GM21515 (cell line): ENCODE measurements around the gene BMP2K.
A peak's percentile ranks its signal among the peaks of the same experiment; 100 is the strongest.

Experiments
- ATAC-seq: cut with Tn5 transposase; IDR thresholded peaks from one replicate; pipeline ENCODE4 v1.9.1; 2021; ENCODE audit not compliant: unreplicated experiment

BMP2K gene

DNA sequence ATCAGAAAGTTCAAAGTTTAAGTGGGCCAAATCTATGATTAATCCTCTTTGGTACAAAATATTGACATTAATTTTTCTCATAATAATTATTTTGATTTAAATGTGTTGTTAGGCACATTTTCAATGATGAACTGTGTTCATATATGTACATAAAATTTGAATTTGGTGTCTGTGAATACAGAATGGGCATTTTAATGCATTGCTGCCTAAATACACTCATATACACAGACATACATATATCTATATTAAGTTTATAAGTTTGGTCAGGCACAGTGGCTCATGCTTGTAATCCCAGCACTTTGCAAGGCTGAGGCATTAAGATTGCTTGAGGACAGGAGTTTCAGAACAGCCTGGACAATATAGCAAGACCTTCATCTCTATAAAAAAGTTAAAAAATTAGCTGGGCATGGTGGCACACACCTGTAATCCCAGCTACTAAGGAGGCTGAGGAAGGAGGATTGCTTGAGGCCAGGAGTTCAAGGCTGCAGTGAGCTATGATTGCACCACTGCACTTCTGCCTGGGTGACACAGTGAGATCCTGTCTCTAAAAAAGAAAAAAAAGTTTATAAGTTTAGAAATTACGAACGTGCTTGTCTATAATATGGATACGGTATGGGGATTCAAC is 12.3 kb upstream of the BMP2K start:
- no peak for ATAC-seq

DNA sequence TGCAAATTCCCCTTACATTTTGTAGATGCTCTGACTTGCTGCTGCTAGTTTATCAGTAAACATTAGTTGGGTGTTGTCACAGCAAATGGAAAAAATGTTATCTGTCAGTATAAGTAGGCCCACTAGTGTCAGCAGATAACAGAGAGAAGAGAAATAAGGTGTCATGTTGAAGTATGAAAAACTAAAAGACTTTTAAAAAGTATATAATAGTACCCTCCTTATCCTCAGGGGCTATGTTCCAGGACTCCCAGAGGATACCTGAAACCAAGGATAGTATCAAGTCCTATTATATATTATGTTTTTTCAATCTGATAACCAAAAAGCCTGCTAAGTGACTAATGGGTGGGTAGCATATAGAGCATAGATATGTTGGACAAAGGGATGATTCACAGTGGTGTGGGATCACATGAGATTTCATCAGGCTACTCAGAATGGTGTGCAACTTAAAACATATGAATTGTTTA is 11.6 kb upstream of the BMP2K start:
- no peak for ATAC-seq

DNA sequence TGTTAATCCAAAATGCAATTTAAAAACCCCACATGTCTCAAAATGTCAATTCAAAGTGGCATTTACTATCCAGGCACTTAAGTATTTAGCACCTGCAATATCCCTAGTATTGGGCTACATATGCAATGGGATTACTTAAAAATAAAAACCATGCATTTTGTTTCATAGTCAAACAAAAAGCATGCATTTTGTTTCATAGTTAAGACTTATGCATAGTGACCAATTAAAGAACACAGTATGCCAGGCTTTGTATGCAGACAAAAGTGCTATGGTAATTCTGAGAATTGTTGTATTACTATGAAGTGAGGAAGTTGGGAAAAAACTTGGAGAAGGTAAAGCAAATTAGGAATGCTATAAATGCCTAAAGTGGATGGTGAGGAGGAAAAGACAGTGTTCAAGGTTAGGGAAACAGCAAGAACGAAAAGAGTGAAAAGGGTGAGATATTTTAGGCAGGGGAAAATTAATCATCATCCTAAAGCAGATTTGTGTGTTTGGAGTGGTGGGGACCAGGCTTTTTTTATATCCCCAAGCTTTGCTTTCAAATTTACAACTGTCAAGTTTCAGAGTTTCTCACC is 10.6 kb upstream of the BMP2K start:
- ATAC-seq: no peak

DNA sequence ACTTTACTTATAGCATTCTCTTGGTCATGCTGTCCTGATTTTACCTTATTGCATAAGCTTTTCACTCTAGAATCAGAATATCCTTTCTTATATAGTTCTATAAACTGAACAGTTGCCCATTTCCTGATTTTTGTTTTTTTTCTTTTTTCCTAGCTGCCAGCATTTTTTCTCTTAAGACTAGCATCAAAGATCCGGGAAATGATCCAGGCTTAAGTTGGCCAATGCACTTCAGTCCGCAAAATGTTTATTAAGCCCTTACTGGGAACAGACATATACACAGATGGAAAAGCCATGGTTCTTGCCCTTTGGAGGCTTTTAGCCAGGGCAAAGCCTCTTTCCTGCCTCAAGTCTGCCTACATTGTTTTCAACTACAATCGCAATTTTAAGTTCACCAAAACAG is 10.1 kb upstream of the BMP2K start:
- ATAC-seq: no peak

DNA sequence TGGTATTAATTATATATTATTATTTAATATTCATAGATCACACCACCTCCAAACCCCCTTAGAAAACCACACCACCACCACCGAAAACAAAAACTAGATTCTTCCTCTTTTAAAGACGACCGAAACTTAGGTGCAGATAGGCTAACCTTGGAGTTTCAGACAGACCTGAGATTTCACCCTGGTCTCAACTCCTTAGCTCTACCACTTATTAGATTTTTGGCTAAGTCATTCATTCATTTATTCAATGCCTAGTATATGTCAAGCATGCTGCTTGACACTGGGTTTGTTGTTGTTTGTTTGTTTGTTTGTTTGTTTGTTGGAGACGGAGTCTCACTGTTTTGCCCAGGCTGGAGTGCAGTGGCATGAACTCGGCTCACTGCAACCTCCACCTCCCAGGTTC is 9.5 kb upstream of the BMP2K start:
- ATAC-seq: peak; percentile 95

DNA sequence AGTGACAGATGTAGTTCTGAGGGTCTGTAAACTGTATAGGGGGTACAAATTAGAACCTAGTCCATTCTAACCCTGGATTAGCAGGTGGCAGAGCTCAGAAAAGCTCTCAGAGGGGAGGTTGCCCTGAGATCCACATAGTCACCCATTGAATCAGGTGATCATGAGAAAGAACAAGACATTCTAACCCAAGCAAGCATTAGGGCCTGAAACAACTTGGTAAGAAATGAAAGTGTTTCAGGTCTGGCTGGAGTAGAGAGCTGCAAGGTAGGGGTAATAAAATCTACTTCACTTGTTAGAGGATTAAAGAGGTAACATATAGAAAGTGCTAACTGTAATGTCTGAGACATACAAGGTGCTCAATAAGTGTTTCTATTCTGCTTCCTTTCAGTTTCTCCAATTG is 8.8 kb upstream of the BMP2K start:
- peak; percentile 70 for ATAC-seq

DNA sequence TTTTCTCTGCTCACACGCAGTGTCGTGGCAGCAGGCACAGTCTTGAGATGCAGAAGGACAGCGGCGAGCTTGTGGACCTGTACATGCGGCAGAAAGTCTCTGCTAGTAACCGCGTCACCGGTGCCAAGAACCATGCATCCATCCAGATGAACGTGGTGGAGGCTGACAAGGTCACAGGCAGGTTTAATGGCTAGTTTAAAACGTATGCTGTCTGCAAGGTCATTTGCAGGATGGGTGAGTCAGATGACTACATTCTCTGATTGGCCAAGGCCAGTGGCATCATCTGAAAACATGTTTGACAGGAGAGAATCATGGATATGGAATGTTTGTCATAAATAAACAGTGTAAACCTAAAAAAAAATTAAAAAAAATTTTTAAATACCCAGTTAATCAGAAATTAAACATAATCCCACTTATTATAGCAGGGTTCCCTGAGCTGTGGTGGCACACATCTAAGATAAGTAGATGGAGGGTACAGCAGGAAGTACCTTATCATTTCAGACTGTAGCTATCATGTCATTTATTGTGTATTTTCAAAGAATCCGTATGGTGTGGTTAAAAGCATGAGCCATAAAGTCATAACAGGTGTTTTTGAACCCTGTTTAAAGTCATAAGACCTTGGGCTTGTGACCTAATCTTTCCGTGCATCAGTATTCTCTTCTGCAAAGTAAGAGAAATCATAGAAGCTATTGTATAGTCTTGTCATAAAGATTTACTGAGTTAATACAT is 7.5 kb upstream of the BMP2K start:
- no peak for ATAC-seq

DNA sequence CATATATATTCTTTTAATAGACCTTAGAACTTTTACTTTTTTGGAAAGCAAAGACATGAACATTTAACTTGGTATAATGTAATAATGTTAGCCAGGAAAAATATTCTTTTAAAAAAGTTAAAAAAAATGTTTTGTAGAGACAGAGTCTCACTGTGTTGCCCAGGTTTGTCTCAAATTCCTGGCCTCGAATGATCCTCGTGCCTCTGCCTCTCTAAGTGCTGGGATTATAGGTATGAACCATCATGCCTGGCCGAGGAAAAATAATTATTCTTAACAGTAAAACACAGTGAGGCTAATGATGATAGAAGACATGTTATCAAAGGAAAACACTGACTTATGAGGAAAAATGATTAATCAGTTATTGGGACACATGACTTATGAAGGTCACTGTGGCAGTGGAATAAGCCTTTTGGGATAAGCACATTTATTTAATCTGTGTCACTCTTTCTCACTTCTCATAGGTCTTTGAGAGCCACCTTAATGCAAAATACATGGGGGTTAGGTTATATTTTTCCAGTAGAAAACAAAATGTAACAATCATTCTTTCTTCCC is 6.0 kb upstream of the BMP2K start:
- ATAC-seq: no peak

DNA sequence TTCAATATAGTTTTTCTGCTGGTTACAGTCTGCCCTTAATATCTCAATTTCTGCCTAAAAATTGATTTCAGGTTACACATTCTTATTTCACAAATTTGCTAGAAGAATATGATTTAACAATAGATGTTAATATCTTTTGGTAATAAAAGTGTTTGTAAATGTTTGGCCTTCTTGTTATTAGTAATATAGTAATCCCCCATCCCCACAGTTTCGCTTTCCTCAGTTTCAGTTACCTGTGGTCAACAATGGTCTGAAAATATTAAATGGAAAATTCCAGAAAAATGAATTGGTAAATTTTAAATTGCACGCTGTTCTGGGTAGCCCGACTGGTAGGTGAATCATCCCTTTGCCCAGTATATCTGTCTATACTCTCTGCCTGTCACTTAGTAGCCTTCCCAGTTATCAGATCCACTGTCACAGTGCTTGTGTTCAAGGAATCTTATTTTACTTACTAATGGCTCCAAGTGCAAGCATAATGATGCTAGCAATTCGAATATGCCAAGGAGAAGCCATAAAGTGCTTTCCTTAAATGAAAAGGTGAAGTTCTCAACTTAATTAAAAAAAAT is 3.5 kb upstream of the BMP2K start:
- no peak for ATAC-seq

DNA sequence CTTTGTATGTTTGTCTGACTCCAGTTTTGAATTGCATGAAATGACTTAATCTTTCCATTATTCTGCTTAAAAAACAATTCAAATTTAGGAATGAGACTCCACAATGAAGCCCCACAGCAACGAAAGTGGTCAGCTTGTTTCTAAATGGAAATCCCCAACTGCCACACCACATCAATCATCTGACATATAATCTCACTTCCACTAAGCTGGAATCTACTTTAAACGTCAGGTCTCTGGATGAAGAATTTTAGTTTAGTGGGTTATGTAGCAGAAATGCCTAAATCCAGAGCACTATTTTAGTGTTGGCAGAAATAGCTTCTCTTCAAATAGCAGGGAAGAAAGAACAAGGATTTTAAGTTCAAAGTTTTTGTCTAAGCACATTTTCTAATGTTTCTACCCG is 1.7 kb upstream of the BMP2K start:
- ATAC-seq: no peak

DNA sequence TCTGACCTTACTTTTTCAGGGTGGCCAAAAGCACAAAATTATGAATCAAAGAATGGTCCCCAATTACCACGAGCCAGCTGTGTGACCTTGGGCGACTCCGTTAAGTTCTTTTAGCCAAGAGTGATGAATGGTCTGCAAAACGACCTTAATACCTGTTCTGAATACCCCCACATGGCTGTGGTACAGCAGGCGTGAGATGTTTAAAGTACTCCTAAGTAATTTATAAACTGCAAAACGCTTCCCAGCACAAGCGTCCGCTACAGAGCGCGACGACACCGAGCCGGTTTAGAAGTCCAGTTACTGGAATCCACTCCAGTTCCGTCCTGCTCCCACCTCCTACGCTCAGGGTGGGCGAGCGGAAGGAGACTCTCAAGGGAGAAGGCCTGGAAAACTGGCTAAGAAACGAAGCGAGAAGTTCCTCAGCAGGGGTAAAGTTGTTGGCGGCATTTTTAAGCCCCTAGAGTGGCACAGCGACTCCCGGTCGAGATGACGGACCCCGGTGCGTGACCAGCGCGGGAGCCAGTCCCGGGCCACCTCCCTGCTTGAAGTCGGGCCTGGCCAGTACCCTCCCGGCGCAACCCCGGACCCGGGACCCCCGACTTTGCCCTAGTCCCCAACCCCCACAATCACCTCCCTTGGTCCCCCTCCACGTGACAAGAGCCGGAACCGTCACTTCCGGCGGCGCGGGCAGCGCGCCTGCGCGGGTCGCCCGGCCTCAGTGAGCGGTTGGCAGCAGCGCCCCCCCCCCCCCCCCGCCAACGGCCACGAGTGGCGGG is 659 bp upstream of the BMP2K start:
- peak; percentile 55 for ATAC-seq

DNA sequence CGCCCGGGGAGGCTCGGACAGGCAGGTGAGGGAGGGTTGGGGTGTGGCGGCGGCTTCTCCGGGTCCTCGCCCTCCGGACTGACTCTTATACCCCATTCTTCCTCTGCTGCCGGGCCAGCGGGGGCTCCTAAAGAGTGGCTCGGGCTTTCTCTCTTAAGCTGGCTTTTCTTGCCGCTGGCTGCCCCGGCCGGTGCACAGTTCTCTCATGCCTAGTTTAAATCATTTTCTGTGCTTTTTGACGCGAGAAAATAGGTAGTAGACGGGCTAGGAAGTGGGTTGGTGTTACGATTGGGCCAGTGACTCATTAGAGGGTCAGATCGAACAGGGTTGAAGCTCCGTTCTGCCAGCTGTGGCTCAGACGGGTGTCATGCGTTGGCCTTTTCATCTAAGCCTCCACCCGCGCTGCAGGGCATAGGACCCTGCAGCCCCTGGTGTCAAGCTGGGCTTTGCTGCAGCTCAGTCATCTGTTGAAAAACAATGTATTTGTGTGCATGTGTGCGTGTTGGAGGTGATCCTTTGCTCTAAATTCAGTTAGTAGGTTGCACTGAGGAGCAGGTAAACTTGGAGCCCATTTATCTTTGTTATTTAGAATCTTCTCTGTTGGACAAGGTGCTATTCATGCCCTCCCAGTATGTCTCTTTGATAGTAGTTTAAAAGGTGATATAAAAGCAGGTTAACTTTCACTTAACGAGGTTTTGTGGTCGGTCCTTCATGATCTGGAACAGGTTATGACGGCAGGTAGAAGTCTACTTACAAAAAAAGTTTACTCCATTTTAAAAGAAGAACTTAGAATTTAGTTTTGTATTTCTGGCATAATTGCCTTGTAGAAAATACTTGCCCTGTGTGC is 802 bp downstream of the BMP2K start:
- peak; percentile 30 for ATAC-seq

DNA sequence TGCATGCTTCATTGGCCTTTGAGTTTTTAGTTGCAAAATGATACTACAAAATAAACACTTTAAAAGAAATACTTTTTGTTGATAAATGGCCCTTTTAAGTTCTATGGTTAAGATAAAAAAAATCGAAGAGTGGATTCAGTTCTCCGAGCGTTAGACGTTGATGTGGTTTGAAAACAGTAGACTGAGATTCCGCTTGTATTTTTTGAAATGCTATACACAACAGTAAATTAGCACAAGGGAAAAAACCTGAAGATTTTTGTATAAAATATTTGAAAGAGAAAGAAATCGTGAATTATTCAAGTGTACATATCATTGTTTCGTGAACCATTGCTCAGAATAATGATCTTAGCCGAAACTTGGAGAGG is 1.4 kb downstream of the BMP2K start:
- ATAC-seq: no peak

DNA sequence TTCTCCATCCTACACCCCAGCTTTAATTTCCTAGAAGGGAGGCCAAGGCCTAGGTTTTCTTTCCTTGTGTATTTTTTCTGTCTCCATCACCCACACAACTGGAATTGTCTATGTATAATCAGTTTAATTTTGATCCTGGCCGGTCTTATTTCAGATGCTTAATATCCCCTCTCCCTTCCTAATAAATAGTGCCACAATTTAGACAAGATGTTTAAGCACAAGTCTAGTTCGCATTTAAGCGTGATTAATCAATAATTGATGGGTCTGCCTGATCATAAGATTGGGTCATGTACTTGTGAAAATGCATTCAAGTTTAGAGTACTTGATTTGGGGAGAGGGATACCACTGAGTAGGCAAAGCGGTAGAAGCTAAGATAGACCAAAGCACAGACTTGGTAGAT is 2.4 kb downstream of the BMP2K start:
- ATAC-seq: no peak

DNA sequence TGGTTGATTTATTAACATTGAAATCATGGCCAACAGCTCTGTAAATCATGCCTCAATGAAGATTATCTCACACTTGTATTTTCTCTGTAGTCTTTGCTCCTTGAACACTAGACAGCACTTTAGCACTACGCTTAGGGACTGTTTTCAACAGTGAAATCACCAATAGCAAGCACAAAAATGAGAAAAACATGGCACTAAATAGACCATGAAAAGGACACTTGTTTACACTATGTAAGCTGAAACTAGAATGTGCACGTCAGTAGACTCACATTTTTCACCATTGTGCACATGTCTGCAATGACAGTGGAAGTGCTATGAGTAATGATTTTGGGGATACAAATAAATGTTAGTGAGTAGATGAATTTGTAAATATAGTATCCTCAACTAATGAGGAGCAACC is 3.1 kb downstream of the BMP2K start:
- no peak for ATAC-seq

DNA sequence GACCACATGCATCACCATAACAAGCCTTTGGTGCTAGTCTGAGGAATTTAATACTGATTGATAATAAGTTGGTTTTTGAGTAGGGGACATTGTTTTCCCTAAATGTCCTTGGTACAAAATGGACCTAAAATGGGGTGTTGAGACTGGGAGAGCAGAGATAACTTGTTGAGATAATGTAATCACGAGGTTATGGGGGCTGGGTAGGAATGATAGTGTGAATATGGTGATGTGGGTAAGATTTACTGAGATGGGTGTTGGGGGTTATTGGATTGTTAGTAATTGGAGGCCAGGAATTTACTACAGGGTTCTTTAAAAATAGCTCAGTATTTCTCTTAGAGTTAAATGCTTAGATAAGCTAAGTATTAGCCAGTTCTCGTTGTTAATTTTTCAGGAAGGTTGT is 3.9 kb downstream of the BMP2K start:
- ATAC-seq: no peak

DNA sequence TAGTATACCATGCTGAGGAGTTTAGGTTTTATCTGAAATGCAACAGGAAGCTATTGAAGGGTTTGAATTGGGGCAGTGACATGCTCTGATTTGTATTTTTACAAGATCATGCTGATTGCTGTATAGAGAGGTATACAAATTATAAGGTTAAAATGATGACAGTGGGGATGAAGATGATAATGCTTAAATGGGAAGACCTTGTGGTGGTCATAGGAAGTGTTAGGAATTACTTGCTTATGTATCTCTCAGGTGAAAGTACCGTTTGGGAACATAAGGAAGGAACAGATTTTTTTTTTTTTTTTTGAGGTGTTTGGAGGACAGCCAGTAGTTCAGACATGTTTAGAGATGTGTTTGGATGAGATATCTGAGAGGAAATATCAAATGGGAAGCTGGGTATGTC is 5.0 kb downstream of the BMP2K start:
- no peak for ATAC-seq

DNA sequence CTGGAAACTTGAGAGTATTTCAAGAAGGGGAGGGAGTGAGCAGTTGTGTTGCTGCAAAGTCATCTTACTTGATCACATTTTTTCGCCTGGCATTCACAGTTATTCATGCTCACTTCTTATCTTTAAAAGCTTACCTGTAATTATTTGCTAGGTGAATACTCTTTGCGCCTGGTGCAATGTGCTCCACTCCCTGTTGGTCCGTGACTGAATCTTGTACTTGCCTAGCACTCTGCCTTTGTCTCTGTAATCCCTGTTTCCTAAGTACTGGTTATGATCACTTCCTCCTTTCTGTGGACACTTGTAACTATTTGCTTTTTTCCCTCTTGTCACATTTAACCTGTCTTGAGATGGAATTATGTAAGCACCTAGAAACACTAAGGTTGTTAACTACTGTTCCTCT is 5.8 kb downstream of the BMP2K start:
- ATAC-seq: no peak

DNA sequence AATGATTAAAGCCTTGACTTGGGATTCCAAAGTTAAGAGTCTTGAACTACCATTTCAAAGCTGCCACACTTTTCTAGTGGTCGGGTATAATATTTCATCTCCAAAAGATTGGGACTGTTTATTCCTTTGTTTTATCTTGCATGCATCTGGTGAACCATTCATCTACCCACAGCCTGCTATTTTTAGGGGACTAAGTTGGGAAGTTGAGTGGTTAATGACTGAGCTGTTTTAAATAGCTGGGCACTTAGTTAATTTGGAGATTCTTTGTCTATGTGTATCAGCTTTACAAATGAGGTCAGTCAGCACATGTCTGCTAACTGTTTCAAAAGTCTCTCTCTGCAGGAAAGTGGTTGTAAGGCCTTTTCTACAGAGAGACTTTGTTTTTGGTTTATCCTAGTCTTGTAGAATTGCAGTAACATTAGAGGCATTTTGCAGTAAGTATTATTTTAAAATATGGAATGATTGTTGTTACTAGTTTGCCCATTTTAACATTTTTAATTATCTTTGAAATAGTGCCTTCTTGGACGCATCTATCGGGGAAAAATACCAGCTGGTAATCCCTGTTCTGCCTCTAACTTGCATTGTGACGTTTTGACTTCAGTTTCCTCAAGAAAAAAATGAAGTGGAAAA is 8.2 kb downstream of the BMP2K start:
- no peak for ATAC-seq
